ENCODE measurements around the gene VPS13D.
A peak's percentile ranks its signal among the peaks of the same experiment; 100 is the strongest.

VPS13D gene

DNA sequence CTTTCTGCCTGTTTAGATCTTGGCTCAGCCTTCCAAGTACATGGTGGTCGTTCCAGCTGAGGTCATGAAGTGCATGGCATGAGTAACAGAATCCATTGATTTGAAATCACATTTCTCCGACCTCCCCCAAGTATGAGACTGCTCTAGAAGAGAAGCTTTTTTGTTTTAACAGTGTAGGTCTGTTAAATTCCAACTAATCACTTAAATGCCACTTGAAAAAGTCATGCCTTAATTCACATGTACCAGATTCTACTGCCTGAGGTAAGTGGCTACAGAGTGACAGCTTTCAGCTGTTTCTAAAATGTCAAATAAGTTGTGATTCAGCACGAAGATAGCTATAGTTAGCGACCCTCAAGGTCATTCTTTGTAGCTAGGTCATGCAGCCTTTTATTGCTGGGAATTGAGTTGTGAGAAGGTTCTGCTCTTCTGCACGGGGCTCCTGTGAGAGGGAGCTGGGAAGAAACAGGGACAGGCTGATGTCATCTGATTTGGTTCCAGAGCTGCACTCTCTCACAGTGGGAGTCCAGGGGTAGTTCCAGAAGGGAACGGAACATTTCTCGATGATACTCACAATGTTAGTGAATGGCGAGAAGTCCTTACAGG is 112.7 kb downstream of the VPS13D start:
- H3K4me1 ChIP-seq (ENCODE audit: insufficient read depth, low read length, severe bottlenecking), result peaks cover 26% of the 10 kb centered on the region
- TF ChIP-seq EZH2 (IDR thresholded peaks at IDR 0.05; ENCODE audit: borderline replicate concordance, low read length), result no peak
- TF ChIP-seq, protein P1, sequence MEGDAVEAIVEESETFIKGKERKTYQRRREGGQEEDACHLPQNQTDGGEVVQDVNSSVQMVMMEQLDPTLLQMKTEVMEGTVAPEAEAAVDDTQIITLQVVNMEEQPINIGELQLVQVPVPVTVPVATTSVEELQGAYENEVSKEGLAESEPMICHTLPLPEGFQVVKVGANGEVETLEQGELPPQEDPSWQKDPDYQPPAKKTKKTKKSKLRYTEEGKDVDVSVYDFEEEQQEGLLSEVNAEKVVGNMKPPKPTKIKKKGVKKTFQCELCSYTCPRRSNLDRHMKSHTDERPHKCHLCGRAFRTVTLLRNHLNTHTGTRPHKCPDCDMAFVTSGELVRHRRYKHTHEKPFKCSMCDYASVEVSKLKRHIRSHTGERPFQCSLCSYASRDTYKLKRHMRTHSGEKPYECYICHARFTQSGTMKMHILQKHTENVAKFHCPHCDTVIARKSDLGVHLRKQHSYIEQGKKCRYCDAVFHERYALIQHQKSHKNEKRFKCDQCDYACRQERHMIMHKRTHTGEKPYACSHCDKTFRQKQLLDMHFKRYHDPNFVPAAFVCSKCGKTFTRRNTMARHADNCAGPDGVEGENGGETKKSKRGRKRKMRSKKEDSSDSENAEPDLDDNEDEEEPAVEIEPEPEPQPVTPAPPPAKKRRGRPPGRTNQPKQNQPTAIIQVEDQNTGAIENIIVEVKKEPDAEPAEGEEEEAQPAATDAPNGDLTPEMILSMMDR (IDR thresholded peaks at IDR 0.05; ENCODE audit: low read length), result no peak

DNA sequence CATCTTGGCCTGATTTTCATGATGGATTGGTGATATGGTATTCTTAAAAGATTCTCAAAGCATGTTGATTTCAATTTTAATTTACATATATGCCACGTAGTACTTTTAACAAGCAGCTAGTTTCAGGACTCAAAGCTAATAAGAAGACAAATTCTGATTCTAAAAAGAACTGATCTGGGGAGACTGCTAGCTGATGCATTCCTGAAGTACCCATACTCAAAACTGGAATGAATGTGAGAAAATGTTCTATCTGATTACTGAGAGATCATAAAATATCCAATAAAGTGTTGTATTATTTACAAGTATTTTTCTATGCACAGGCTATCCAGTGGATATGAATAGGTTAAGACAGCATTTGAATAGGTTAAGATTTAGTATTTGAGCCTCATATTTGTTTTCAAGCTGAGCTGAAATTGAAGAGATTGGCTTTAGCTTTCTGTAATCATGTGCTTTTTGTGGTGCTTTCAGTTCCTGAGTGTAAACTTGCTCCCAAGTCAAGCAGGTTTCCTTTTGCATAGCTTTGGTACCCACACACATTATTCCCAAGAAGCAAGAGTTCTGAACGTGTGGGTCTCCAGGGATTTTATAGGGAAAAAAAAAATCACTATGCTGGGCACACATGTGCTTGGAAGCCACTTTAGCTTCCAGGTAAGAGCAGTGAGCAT is 114.1 kb downstream of the VPS13D start:
- H4K20me1 ChIP-seq (ENCODE audit: insufficient read depth, low read length), result no peaks in the 10 kb centered on the region
- no peaks in the 10 kb centered on the region for H3K79me2 ChIP-seq (ENCODE audit: insufficient read depth, low read length)
- no peak overlapping the region for H3K4me3 ChIP-seq (ENCODE audit: low read depth, low read length, poor library complexity, severe bottlenecking)
- H3F3A ChIP-seq (ENCODE audit: insufficient read depth, low read length), result no peaks in the 10 kb centered on the region
- no peaks in the 10 kb centered on the region for H3K27me3 ChIP-seq (ENCODE audit: insufficient read depth, low read length)
- no peak overlapping the region for H3K4me2 ChIP-seq (ENCODE audit: low read length)
- TF ChIP-seq, protein P1 (IDR thresholded peaks at IDR 0.05; ENCODE audit: low read length), result no peak
- no peak for TF ChIP-seq EZH2 (IDR thresholded peaks at IDR 0.05; ENCODE audit: borderline replicate concordance, low read length)
- H2AFZ ChIP-seq (ENCODE audit: low read length), result no peak overlapping the region
- H3K9me3 ChIP-seq (ENCODE audit: low read length), result no peaks in the 10 kb centered on the region
- peaks cover 23% of the 10 kb centered on the region for H3K36me3 ChIP-seq (ENCODE audit: insufficient read depth, low read length)
- peak overlapping the region; percentile 24 for H3K27ac ChIP-seq (ENCODE audit: low read depth, low read length, poor library complexity, severe bottlenecking)
- no peak overlapping the region for H3K9ac ChIP-seq (ENCODE audit: low read length)
- H3K9me2 ChIP-seq (ENCODE audit: low read depth, low read length), result no peaks in the 10 kb centered on the region
- H3K4me1 ChIP-seq (ENCODE audit: insufficient read depth, low read length, severe bottlenecking), result peaks cover 26% of the 10 kb centered on the region

More for the DNA sequence above, 112.7 kb downstream of the VPS13D start:
- Histone ChIP-seq H3K9me2 (ENCODE audit: low read depth, low read length) (no peaks in the 10 kb centered on the region), H3K9ac (ENCODE audit: low read length) (no peak overlapping the region), H4K20me1 (ENCODE audit: insufficient read depth, low read length) (no peaks in the 10 kb centered on the region), H3K27me3 (ENCODE audit: insufficient read depth, low read length) (no peaks in the 10 kb centered on the region), H3K4me2 (ENCODE audit: low read length) (no peak overlapping the region), H3K79me2 (ENCODE audit: insufficient read depth, low read length) (no peaks in the 10 kb centered on the region), H3K36me3 (ENCODE audit: insufficient read depth, low read length) (peaks cover 17% of the 10 kb centered on the region), H3F3A (ENCODE audit: insufficient read depth, low read length) (no peaks in the 10 kb centered on the region), H3K4me3 (ENCODE audit: low read depth, low read length, poor library complexity, severe bottlenecking) (no peak overlapping the region), H3K9me3 (ENCODE audit: low read length) (no peaks in the 10 kb centered on the region), H2AFZ (ENCODE audit: low read length) (no peak overlapping the region), H3K27ac (ENCODE audit: low read depth, low read length, poor library complexity, severe bottlenecking) (no peak overlapping the region)

DNA sequence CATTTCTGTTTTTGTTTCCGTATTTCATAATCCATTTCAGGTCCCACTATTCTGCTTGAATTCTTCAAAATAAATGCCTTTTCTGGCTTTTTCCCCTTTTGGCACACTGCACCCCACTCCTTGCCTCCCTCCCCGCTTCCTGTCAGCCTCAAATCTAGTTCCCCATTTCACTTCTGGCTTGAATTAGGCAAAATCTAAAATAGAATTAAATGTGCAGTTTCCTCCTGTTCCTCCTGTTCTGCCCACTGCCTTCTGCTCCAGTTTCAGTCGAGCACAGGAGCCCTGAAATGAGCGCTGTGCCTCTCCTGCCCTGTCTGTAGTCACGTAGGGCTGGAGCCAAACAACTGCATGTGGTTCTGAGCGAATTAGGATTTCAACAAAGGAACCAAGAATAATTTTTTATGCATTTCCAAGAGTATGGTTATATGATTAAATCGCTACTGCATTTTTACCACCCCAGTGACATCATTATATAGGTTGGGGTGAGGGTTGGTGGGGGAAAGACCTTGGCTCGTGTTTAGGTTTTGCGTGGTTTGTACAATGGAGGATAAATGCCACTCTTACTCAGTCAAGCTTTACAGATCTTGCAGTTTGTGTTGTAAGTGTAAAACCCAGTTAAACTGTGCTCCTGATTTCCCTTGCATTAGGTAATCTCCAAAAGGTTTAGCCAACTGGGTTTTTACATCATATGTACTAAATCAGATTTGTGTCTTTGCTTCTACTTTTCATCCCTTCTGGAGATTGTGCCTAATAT is 114.9 kb downstream of the VPS13D start:
- Histone ChIP-seq H3K4me1 (ENCODE audit: insufficient read depth, low read length, severe bottlenecking) (peaks cover 26% of the 10 kb centered on the region), H3K9me3 (ENCODE audit: low read length) (no peaks in the 10 kb centered on the region), H3F3A (ENCODE audit: insufficient read depth, low read length) (no peaks in the 10 kb centered on the region), H2AFZ (ENCODE audit: low read length) (no peak overlapping the region), H3K9me2 (ENCODE audit: low read depth, low read length) (no peaks in the 10 kb centered on the region), H3K27ac (ENCODE audit: low read depth, low read length, poor library complexity, severe bottlenecking) (peak overlapping the region; percentile 24), H3K27me3 (ENCODE audit: insufficient read depth, low read length) (no peaks in the 10 kb centered on the region), H3K36me3 (ENCODE audit: insufficient read depth, low read length) (peaks cover 31% of the 10 kb centered on the region), H4K20me1 (ENCODE audit: insufficient read depth, low read length) (no peaks in the 10 kb centered on the region), H3K9ac (ENCODE audit: low read length) (peak overlapping the region; percentile 6; the same call in 1 of the 2 replicates), H3K4me2 (ENCODE audit: low read length) (peak overlapping the region; percentile 38), H3K4me3 (ENCODE audit: low read depth, low read length, poor library complexity, severe bottlenecking) (peak overlapping the region; percentile 7), H3K79me2 (ENCODE audit: insufficient read depth, low read length) (no peaks in the 10 kb centered on the region)
- no peak for TF ChIP-seq EZH2 (IDR thresholded peaks at IDR 0.05; ENCODE audit: borderline replicate concordance, low read length)
